ENCODE results near the gene PMEL. TPM values are rescaled to one million over a fixed set of nuclear protein-coding genes. Genes with fewer than 3 reads are reported as not detected.
"Not testable (repeated sequence)": the region's sequence is repeated elsewhere in the genome, so short reads cannot be mapped to it uniquely, and the experiment has no call there.

PMEL gene
- total RNA-seq, 1 donor from 2014 or later, result 0.83 TPM

DNA sequence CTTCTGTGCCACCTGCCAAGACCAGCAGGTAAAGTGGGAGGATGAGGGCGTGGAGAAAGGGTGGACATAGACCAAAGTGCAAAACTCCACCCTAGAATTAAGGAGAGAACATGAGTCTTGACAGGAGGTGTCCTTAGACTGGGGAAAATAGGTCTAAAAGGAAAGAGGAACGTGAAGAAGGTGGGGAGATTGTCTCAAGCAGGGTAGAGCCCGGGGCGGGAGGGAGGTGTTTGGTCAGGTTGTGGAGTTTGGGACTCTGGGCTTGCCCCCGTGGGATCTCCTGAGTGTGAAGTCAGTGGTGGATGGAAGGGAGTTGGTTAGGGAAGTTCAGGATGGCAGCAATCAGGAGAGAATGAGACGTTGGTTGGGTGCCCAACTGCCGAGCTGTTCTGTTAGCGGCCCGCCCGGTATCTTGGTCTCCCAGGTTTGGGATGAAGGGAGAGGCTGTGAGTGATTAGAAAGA, 34.5 kb downstream of the PMEL start:
- DNase-seq, result no peak
- ATAC-seq (ENCODE audit: poor library complexity), result no peak
- intact Hi-C loops (cut with DNase I), result no loop called here

DNA sequence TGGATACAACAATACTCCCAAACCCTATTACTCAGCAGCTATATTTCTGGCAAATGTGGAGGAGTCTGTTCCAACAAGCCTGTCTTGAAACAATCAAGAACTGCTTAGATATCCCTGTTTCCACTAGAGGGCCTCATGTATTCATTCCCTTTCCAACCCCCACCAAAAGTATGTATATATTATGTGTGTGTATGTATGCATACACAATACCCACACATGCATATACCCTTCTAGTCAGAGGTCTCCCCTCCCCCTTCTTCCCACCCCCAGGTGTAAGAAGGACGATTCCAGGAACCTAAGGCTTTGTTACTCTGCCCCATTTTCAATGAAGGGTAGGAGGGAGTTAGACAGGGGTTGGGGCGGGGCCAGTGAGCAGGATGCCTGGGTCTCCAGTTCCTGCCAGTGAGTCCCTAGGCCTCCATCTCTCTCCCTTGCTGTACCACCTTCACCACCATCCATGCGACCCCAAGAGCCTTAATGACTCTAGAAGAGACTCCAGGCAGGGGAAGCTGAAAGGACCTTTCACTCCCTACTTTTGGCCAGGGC, 35.0 kb downstream of the PMEL start, which contains the start of gene DGKA:
Gene DGKA, plus strand, starts transcription at position 392 of the 546 bp plus-strand sequence. CDS start 5,342 bp downstream, outside the sequence.
- DNase-seq (peak; percentile 60), ATAC-seq (ENCODE audit: poor library complexity) (no peak)
- intact Hi-C loops (cut with DNase I), result no loop called here

DNA sequence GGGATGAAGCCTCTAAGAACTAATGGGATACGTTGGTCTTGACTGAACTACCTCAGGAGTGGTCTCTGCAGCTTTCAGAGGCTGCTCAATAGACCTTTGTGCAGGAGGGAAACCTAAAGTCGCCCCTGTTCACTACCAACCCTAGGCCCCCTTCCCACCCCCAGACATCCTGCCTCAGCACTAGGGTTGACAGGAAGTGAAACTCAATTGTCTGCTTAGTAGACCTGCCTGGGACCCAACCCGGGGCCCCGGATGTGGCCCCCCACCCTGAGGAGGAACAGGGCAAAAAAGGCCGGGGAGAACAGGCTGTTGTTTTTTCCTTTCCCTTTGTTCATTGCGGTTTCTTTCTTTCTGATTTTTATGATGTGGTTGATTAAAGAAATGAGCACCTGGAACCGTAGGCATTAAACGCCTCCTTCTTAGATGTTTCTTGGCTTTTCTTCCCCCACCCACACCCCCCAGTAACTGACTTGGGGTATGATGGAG, 36.5 kb downstream of the PMEL start:
- no peak for DNase-seq
- intact Hi-C loops (cut with DNase I), result loop anchor here (5.0 kb wide), 1 partner anchor 97 kb away; no protein-coding TSS in a partner anchor

GRCh38 chr12:55927588-55928502, 38.0 kb downstream of the PMEL start, which contains the start of gene PYM1:
Gene PYM1, minus strand, starts transcription at chr12:55927894. Its CDS starts 133 bp downstream, at chr12:55927761.
- intact Hi-C loops (cut with DNase I), result loop anchor here (5.0 kb wide), 1 partner anchor 96 kb away; no protein-coding TSS in a partner anchor
- ATAC-seq (ENCODE audit: poor library complexity) (peak; percentile 74), DNase-seq (peak; percentile 89)

More for the DNA sequence above, 36.5 kb downstream of the PMEL start:
- no peak for ATAC-seq (ENCODE audit: poor library complexity)

DNA sequence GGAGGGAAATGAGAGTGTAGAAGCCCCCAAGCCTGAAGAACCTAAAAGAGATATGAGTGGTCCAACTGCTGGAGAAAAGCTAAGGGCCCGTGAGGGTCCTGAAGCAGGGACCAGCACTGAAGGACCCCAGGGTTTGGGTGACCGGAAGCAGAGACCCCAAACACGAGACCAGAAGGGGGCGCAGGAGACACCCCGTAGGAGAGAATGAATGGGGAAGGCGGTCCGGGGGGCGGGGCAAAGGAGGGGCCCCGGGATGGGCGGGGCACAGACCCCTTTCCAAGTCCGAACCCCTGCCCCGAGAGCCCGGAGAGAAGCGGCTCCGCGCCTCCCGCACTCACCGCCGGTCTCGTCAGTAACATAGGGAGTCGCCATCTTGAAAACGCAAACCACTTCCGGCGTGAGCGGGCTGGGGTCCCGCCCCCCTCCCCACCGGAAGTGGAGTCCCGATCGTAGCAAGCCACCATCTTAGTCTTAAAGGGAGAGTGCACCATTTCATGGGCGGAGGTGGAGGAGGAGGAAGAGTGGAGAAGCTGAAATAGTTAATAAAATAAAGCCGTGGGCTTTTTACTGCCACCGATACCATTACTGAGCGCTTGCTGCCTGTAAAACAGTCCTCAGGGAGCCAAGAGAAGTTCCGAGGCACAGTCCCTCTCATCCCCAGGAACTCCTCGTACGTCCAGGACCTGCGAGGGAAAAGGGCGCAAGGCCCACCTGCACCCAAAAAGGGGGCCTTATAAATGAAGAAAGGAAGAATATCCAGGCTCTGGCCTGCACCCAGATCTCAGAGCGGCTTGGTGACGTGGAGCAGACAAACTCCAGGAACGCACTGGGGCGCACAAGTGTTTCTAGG, 38.9 kb downstream of the PMEL start:
- intact Hi-C loops (cut with DNase I), result loop anchor here (5.0 kb wide), 1 partner anchor 95 kb away; no protein-coding TSS in a partner anchor
- peak; percentile 93 for DNase-seq
- peak; percentile 91 for ATAC-seq (ENCODE audit: poor library complexity)

- intact Hi-C loops (cut with DNase I), result loop anchor here (5.0 kb wide), 1 partner anchor 94 kb away; no protein-coding TSS in a partner anchor
- ATAC-seq (ENCODE audit: poor library complexity) (no peak), DNase-seq (no peak)
These were observed 39.7 kb downstream of the PMEL start for GRCh38 chr12:55925870-55926737.

GRCh38 chr12:55925371-55925770, 40.5 kb downstream of the PMEL start:
- ATAC-seq (ENCODE audit: poor library complexity), result no peak
- intact Hi-C loops (cut with DNase I), result loop anchor here (5.0 kb wide), 1 partner anchor 93 kb away; no protein-coding TSS in a partner anchor
- no peak for DNase-seq

GRCh38 chr12:55923648-55924047, 42.2 kb downstream of the PMEL start:
- intact Hi-C loops (cut with DNase I); ATAC-seq (ENCODE audit: poor library complexity); DNase-seq: not testable (repeated sequence)

DNA sequence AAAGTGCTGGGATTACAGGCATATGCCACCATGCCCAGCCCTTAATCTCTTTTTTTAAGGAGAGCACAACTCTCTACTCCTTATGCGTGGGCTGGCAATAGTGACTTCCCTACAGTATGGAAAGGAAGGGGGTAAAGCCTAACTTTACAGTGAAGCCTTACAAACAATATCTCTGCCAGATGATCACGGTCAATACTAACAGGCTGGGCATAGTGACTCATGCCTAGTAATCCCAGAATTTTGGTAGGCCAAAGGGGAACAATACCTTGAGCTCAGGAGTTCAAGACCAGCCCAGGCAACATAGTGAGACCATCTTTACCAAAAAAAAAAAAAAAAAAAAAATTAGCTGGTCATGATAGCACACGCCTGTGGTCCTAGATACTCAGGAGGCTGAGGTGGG, 43.7 kb downstream of the PMEL start:
- intact Hi-C loops (cut with DNase I), result no loop called here
- no peak for ATAC-seq (ENCODE audit: poor library complexity)
- no peak for DNase-seq

DNA sequence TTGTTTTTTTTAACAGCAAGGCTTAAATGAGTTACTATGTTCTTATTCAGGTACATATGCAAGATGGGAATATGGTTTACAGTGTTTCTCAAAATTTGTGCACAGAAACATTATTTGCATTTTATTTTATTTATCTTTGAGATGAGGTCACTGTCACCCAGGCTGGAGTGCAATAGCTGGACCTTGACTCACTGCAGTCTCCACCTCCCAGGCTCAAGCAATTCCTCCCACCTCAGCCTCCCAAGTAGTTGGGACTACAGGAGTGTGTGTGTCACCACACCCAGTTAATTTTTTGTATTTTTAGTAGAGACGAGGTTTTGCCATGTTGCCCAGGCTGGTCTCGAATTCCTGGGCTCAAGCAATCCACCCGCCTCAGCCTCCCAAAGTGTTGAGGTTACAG, 46.8 kb downstream of the PMEL start:
- ATAC-seq (ENCODE audit: poor library complexity); intact Hi-C loops (cut with DNase I); DNase-seq: not testable (repeated sequence)

DNA sequence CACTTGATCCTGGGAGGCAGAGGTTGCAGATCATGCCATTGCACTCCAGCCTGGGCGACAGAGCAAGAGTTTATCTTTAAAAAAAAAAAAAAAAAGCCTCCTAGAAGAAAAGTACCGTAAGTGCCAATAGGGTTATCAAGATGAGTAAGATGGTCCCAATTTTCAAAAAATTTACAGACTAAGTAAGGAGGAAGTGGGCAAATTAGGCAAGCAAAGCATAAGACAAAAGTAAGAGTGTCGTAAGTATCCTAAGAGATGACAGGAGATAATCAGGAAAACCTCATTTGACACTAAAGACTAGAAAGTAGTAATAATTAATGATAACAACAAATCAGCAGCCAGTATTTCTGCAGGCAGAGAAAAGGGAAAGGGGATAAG, 50.4 kb downstream of the PMEL start:
- DNase-seq (no peak), ATAC-seq (ENCODE audit: poor library complexity) (no peak)
- intact Hi-C loops (cut with DNase I), result no loop called here

- intact Hi-C loops (cut with DNase I), result no loop called here
- no peak for DNase-seq
- ATAC-seq (ENCODE audit: poor library complexity), result no peak
These were observed 52.9 kb downstream of the PMEL start for GRCh38 chr12:55912908-55913307.

DNA sequence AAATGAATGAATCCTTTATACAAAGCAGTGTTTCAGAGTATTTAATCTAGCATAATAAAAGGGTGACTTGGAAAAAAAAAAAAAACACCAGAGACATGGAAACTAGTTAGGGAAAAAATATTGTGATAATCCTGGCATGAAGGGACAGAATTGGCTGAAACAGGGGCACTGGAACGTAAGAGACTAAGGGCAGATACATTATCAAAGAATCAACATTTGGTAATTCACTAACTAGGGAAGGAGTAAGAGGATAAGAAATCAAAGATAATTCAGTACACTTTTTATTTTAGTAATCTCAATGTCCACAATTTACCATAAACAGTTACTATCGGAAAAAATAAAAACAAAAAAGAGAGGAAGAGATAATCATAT, 56.3 kb downstream of the PMEL start:
- ATAC-seq (ENCODE audit: poor library complexity), result no peak
- no peak for DNase-seq
- intact Hi-C loops (cut with DNase I), result loop anchor here (10.0 kb wide), 1 partner anchor 55 kb away; no protein-coding TSS in a partner anchor

DNA sequence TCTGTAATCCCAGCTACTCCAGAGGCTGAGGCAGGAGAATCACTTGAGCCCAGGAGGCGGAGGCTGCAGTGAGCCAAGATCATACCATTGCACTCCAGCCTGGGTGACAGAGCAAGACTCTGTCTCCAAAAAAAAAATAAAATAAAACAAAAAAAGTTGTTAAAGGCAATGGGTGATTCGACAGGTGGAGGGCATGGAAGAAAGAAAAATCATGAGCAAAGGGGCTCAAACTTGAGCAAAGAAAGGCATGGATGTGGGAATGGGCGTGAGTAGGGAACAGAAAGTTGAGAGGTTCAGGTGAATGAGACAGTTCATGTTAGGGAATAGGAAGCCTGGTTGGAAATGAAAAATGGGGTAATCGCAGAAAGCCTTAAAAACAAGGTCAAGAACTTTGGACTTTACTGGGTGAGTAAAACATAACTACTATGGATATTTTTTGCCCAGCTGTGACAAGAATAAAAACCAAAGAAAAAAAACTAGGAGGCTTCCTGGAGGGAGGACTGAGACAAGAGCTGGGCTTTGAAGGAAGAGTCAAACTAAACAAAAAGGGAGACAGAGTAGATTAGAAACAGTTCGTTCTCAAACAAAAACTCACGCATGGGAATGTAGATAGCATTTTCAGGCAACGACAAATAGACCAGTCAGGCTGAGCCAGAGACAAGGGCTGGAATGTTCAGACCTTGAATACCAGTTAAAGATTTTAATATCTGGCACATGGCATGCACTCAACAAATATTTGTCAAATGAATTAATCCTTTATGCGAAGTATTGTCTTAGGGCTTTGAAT, 56.9 kb downstream of the PMEL start:
- intact Hi-C loops (cut with DNase I), result loop anchor here (10.0 kb wide), 1 partner anchor 54 kb away; no protein-coding TSS in a partner anchor
- peak; percentile 39 for ATAC-seq (ENCODE audit: poor library complexity)
- DNase-seq, result no peak

DNA sequence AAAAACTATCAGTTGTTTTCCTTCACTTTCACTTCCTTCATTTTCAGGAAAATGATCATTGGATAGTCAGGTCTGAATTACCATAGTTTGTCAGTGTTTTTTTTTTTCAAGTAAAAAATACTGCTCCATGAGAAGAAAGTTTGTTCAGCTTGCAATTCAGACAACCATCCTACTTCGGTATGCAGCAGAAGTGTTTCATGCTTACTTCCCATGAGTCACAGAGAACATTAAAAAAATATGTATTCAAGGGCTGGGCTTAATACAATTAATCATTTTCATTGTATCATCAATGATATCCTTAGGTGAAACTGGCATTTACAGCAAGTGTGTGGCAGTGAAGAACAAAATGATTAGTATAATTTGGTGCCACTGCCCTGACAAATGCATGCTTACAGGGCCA, 59.8 kb downstream of the PMEL start:
- no peak for DNase-seq
- no peak for ATAC-seq (ENCODE audit: poor library complexity)
- intact Hi-C loops (cut with DNase I), result loop anchor here (10.0 kb wide), 1 partner anchor 51 kb away; no protein-coding TSS in a partner anchor
